Neural cell (in vitro differentiated cells): Measurements from ENCODE around the gene FADD. TPM values are rescaled to one million over a fixed set of nuclear protein-coding genes. Genes with fewer than 3 reads are reported as not detected.
A peak's percentile ranks its signal among the peaks of the same experiment; 100 is the strongest.

Experiments used
- H2AFZ ChIP-seq: fragments of 200-600, 300-800 bp; sonication (generic), shearing (Covaris generic); 2 replicates; pipeline ENCODE4 v1.6.0; 2014; ENCODE audit warnings: low read depth, mild to moderate bottlenecking, antibody characterized with exemption, low read length, moderate library complexity
- H3F3A ChIP-seq: fragments of 200-600 bp; shearing (Covaris generic); 2 replicates; pipeline ENCODE4 v1.6.1; 2016; ENCODE audit warnings: mild to moderate bottlenecking, moderate library complexity, mixed read lengths, antibody characterized with exemption, low read length; ENCODE audit not compliant: insufficient read depth, poor library complexity, severe bottlenecking
- H3K27ac ChIP-seq: fragments of 200-600, 300-800 bp; sonication (generic), shearing (Covaris generic); 2 replicates; pipeline ENCODE4 v1.5.1; 2014; ENCODE audit warnings: mild to moderate bottlenecking, low read length, moderate library complexity
- H3K27me3 ChIP-seq: fragments of 300-800, 200-600 bp; sonication (generic), shearing (Covaris generic); 2 replicates; pipeline ENCODE4 v1.6.0; 2014; ENCODE audit warnings: mild to moderate bottlenecking, low read depth, low read length, moderate library complexity; ENCODE audit not compliant: insufficient read depth
- H3K36me3 ChIP-seq: fragments of 300-800, 200-600 bp; sonication (generic), shearing (Covaris generic); 2 replicates; pipeline ENCODE4 v1.5.1; 2014; ENCODE audit warnings: mild to moderate bottlenecking, antibody characterized with exemption, low read length, moderate library complexity; ENCODE audit not compliant: insufficient read depth
- H3K4me2 ChIP-seq: fragments of 300-800, 200-600 bp; sonication (generic), shearing (Covaris generic); 2 replicates; pipeline ENCODE4 v1.6.0; 2014; ENCODE audit warnings: mild to moderate bottlenecking, low read length
- H3K4me3 ChIP-seq: fragments of 300-800, 200-600 bp; sonication (generic), shearing (Covaris generic); 2 replicates; pipeline ENCODE4 v1.5.1; 2014; ENCODE audit warnings: mild to moderate bottlenecking, low read length, moderate library complexity
- H3K79me2 ChIP-seq: fragments of 200-600 bp; shearing (Covaris generic); replicated peaks from 2 replicates; pipeline ENCODE4 v1.6.0; 2014; ENCODE audit warnings: mild to moderate bottlenecking, low read length, moderate library complexity; ENCODE audit not compliant: insufficient read depth
- H3K9ac ChIP-seq: fragments of 300-800, 200-600 bp; sonication (generic), shearing (Covaris generic); 2 replicates; pipeline ENCODE4 v1.6.1; 2016; ENCODE audit warnings: mild to moderate bottlenecking, low read length, mixed read lengths
- H3K9me2 ChIP-seq: fragments of 200-600 bp; shearing (Covaris generic); 2 replicates; pipeline ENCODE4 v1.6.1; 2016; ENCODE audit warnings: mild to moderate bottlenecking, low read length, mixed read lengths; ENCODE audit not compliant: insufficient read depth
- H3K9me3 ChIP-seq: fragments of 200-600, 300-800 bp; sonication (generic), shearing (Covaris generic); 2 replicates; pipeline ENCODE4 v1.6.1; 2016; ENCODE audit warnings: mild to moderate bottlenecking, mixed run types, low read length, moderate library complexity, mixed read lengths
- H4K20me1 ChIP-seq: fragments of 200-600 bp; shearing (Covaris generic); 2 replicates; pipeline ENCODE4 v1.6.1; 2016; ENCODE audit warnings: mild to moderate bottlenecking, mixed run types; ENCODE audit not compliant: insufficient read depth
- CTCF ChIP-seq: fragments of 450-650 bp; IDR thresholded peaks from 2 replicates; pipeline ENCODE4 v1.5.1; 2014; ENCODE audit warnings: antibody characterized with exemption, mild to moderate bottlenecking, moderate library complexity; ENCODE audit not compliant: poor library complexity, severe bottlenecking
- EP300 ChIP-seq: fragments of 450-650 bp; conservative IDR thresholded peaks from 2 replicates; pipeline ENCODE4 v1.6.1; 2014; ENCODE audit warnings: antibody characterized with exemption, mild to moderate bottlenecking, moderate library complexity; ENCODE audit not compliant: poor library complexity, severe bottlenecking
- EZH2 ChIP-seq: fragments of 200-600, 300-800 bp; shearing (Covaris generic), sonication (generic); IDR thresholded peaks from 2 replicates; pipeline ENCODE4 v1.6.1; 2014; ENCODE audit warnings: antibody characterized with exemption, low read length, borderline replicate concordance, mild to moderate bottlenecking; ENCODE audit not compliant: insufficient read depth, poor library complexity, severe bottlenecking
- MXI1 ChIP-seq: fragments of 450-650 bp; conservative IDR thresholded peaks from 2 replicates; pipeline ENCODE4 v1.6.1; 2014; ENCODE audit warnings: antibody characterized with exemption, mild to moderate bottlenecking; ENCODE audit not compliant: poor library complexity, severe bottlenecking
- POLR2AphosphoS5 ChIP-seq: IDR thresholded peaks from 2 replicates; pipeline ENCODE4 v1.6.1; 2012
- RAD21 ChIP-seq: fragments of 450-650 bp; conservative IDR thresholded peaks from 2 replicates; pipeline ENCODE4 v1.6.1; 2014; ENCODE audit warnings: antibody characterized with exemption, mild to moderate bottlenecking, moderate library complexity
- REST ChIP-seq: IDR thresholded peaks from 2 replicates; pipeline ENCODE4 v1.6.1; 2012; ENCODE audit warnings: borderline replicate concordance
- SMC3 ChIP-seq: fragments of 450-650 bp; conservative IDR thresholded peaks from 2 replicates; pipeline ENCODE4 v1.6.1; 2014; ENCODE audit warnings: antibody characterized with exemption, mild to moderate bottlenecking, moderate library complexity; ENCODE audit not compliant: poor library complexity
- TAF1 ChIP-seq: IDR thresholded peaks from 2 replicates; pipeline ENCODE4 v1.6.1; 2012; ENCODE audit warnings: low read depth
- polyA plus RNA-seq: library from polyadenylated mRNA; depleted of rRNA; stranded (reverse); fragments of >200 nt; gene quantifications from 2 replicates; pipeline ENCODE4 v1.2.3, GENCODE V29; 2014

The FADD gene
- polyA plus RNA-seq, 1 donor from 2014 or later = 23.1 TPM

GRCh38 chr11:70201882-70202861 is 924 bp upstream of the FADD start:
- TF ChIP-seq SMC3 = no peak
- no peak for TF ChIP-seq CTCF
- no peak for TF ChIP-seq TAF1
- no peak for TF ChIP-seq EP300
- no peak for TF ChIP-seq MXI1
- TF ChIP-seq EZH2 = no peak
- no peak for TF ChIP-seq REST
- TF ChIP-seq POLR2AphosphoS5 = no peak
- no peak for TF ChIP-seq RAD21
- Histone ChIP-seq H3K9me2 (no peaks in the 10 kb centered on the region), H3K9ac (peak overlapping the region; percentile 87)

GRCh38 chr11:70203751-70204465 is 812 bp downstream of the FADD start:
- peak overlapping the region; percentile 91 for H3K4me2 ChIP-seq
- no peaks in the 10 kb centered on the region for H3K9me2 ChIP-seq
- H3F3A ChIP-seq = no peaks in the 10 kb centered on the region
- no peaks in the 10 kb centered on the region for H3K36me3 ChIP-seq
- no peaks in the 10 kb centered on the region for H3K9me3 ChIP-seq
- no peaks in the 10 kb centered on the region for H3K27me3 ChIP-seq
- H3K79me2 ChIP-seq = peaks cover 10% of the 10 kb centered on the region
- TF ChIP-seq CTCF = no peak
- TF ChIP-seq EZH2 = no peak
- TF ChIP-seq REST = no peak
- no peak for TF ChIP-seq EP300
- TF ChIP-seq POLR2AphosphoS5 = no peak
- TF ChIP-seq MXI1 = no peak
- no peak for TF ChIP-seq SMC3
- no peak for TF ChIP-seq RAD21
- TF ChIP-seq TAF1 = no peak
- H3K4me3 ChIP-seq = peak overlapping the region; percentile 85
- peak overlapping the region; percentile 87 for H3K9ac ChIP-seq
- H4K20me1 ChIP-seq = no peaks in the 10 kb centered on the region
- peak overlapping the region; percentile 78 for H3K27ac ChIP-seq
- no peak overlapping the region for H2AFZ ChIP-seq

More at GRCh38 chr11:70201882-70202861, 924 bp upstream of the FADD start:
- peak overlapping the region; percentile 51 for H3K27ac ChIP-seq
- H3K4me3 ChIP-seq = peak overlapping the region; percentile 85
- peak overlapping the region; percentile 46 for H3K4me2 ChIP-seq
- no peaks in the 10 kb centered on the region for H3K27me3 ChIP-seq
- H2AFZ ChIP-seq = peak overlapping the region; percentile 78
- no peaks in the 10 kb centered on the region for H3K9me3 ChIP-seq
- H3K79me2 ChIP-seq = peaks cover 10% of the 10 kb centered on the region
- no peaks in the 10 kb centered on the region for H3F3A ChIP-seq
- H3K36me3 ChIP-seq = no peaks in the 10 kb centered on the region
- H4K20me1 ChIP-seq = no peaks in the 10 kb centered on the region
